Psoas muscle (tissue), 8 donors: Measurements from ENCODE around the gene EBLN2. TPM values are rescaled to one million over a fixed set of nuclear protein-coding genes. Genes with fewer than 3 reads are reported as not detected.
"Not testable (repeated sequence)": the region's sequence is repeated elsewhere in the genome, so short reads cannot be mapped to it uniquely, and the experiment has no call there.

Experiments used
- ATAC-seq, 4 donors: fragments of 200-7000 bp; cut with Tn5 transposase; one replicate each; pipeline ENCODE4 v1.9.1; 2020; ENCODE audit warnings: moderate library complexity in 3 of 4, mild to moderate bottlenecking in 2 of 4
- DNase-seq, 2 donors: peaks; one replicate each; pipeline ENCODE4 v3.0.0-alpha.2; 2020
- H3K27ac ChIP-seq: fragments of 200-600 bp; one replicate; pipeline ENCODE4 v1.8.0; 2022
- H3K27me3 ChIP-seq, 3 donors: fragments of 200-600 bp in 1 of 3; one replicate each; pipeline versions ENCODE4 v1.6.1 to v1.8.0; 2013 to 2022; ENCODE audit warnings: low read length in 2 of 3, mild to moderate bottlenecking in 2 of 3, moderate library complexity in 1 of 3; ENCODE audit not compliant: insufficient read depth in 3 of 3
- H3K36me3 ChIP-seq, 2 donors: fragments of 200-600 bp in 1 of 2; one replicate each; pipeline versions ENCODE4 v1.6.1 to v1.8.0; 2013 to 2022; ENCODE audit warnings: low read depth in 1 of 2, mild to moderate bottlenecking in 1 of 2, moderate library complexity in 1 of 2; ENCODE audit not compliant: insufficient read depth in 1 of 2
- H3K4me1 ChIP-seq: fragments of 200-600 bp; one replicate; pipeline ENCODE4 v1.8.0; 2022
- H3K4me3 ChIP-seq: fragments of 200-600 bp; one replicate; pipeline ENCODE4 v1.8.0; 2022; ENCODE audit warnings: mild to moderate bottlenecking
- H3K9me3 ChIP-seq: fragments of 200-600 bp; one replicate; pipeline ENCODE4 v1.8.0; 2022
- CTCF ChIP-seq: fragments of 200-600 bp; IDR thresholded peaks from one replicate; pipeline ENCODE4 v1.8.0; 2022; ENCODE audit warnings: antibody characterized with exemption
- WGBS, 3 donors: extraction: QIAGEN DNeasy Blood & Tissue Kit; methylation state at CpG; one replicate each; pipeline versions ENCODE4 v1.1.6 to v1.1.7; 2013; 5-methylcytosine and 5-hydroxymethylcytosine counted together
- intact Hi-C, 2 donors: fragments of 100-400 bp; cut with DNase I; formaldehyde crosslinking; loops; one replicate each; pipeline versions ENCODE4 v1.11.0 to v1.14.2; 2022
- polyA plus RNA-seq, 3 donors: library from polyadenylated mRNA; stranded (reverse); fragments of 200-250 nt; gene quantifications; one replicate each; pipeline ENCODE4 v1.2.3, GENCODE V29; 2013
- total RNA-seq, 4 donors: library from RNA; stranded (reverse); fragmentation: NEBNext Ultra II Directional in 2 of 4; extraction: Animal tissue kit (Norgen Biotek cat#: 25700) in 2 of 4; gene quantifications; one replicate each; pipeline versions ENCODE4 v1.2.1 to v1.2.4, GENCODE V29; 2021 to 2023
- donor health status: healthy with polysubstance abuse.
- donor health status: DM: no; HTN: no; CAD: no; lungs with moderate emphysema.
- donor health status: Bipolar disorder and iron deficiency.
- donor health status: healthy.
- donor health status: DM: yes; HTN: yes; CAD: no.
- donor health status: DM: no; HTN: no; CAD: no.
- donor health status: DM: no; HTN: no; CAD: no.
- donor health status: DM: yes; HTN: yes; CAD: no.

EBLN2 gene
- total and polyA plus RNA-seq, 7 donors, result 0.08 to 1.4 (median 0.54) TPM

- Histone ChIP-seq H3K27me3 (no peaks in the 10 kb centered on the region), H3K9me3 (no peaks in the 10 kb centered on the region), H3K4me1 (peaks cover 11% of the 10 kb centered on the region), H3K27ac (no peak overlapping the region), H3K36me3 (peaks cover 0 to 53% of the 10 kb centered on the region in 2 donors), H3K4me3 (no peak overlapping the region)
- DNase-seq (no peak), ATAC-seq (no peak)
- WGBS, 3 donors, result 88 to 91% (median 90%) methylated on average over 1 of the region's 1 CpG
- intact Hi-C loops, result loop anchor here in 1 of 2 donors (5.0 kb wide), 1 partner anchor 123 kb away; no protein-coding TSS in a partner anchor
- TF ChIP-seq CTCF, result no peak
Measured at GRCh38 chr3:73060302-73060723, 1.1 kb upstream of the EBLN2 start.

DNA sequence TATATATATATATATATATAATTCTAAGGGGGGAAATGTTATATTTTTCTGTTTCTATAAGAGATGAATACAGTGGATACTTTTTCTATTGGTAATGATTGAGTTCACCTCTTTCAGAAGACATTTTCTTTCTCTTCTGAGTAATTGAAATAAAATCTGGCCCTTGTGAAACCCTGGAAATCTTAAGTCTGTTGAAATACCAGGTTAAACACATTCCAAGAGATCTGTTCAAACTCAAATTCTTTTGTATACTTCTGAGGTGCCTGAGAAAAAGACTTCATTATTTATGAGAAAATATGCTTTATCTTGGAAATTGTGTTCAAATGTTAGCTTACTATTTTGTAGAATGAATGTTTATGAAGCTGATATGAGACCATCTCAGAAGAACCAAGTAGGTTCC, 4.8 kb downstream of the EBLN2 start:
- peaks cover 13% of the 10 kb centered on the region for H3K4me1 ChIP-seq
- DNase-seq, H3K27me3 ChIP-seq, H3K27ac ChIP-seq, H3K9me3 ChIP-seq, intact Hi-C loops, ATAC-seq, H3K4me3 ChIP-seq: not testable (repeated sequence)
- H3K36me3 ChIP-seq, result peaks cover 0 to 62% of the 10 kb centered on the region in 2 donors

- WGBS, 3 donors, result 29 to 65% (median 47%) methylated on average over 3 of the region's 3 CpGs
- H3K4me3 ChIP-seq, result no peak overlapping the region
- DNase-seq, result no peak
- no peak for ATAC-seq
- peaks cover 0 to 40% of the 10 kb centered on the region in 2 donors for H3K36me3 ChIP-seq
- H3K9me3 ChIP-seq, result no peaks in the 10 kb centered on the region
- no peak for TF ChIP-seq CTCF
- no peak overlapping the region for H3K27ac ChIP-seq
- no peaks in the 10 kb centered on the region for H3K27me3 ChIP-seq
- H3K4me1 ChIP-seq, result peaks cover 16% of the 10 kb centered on the region
- intact Hi-C loops, result no loop called here
Measured at GRCh38 chr3:73068419-73068818, 7.0 kb downstream of the EBLN2 start.

- Histone ChIP-seq H3K36me3 (peaks cover 0 to 32% of the 10 kb centered on the region in 2 donors), H3K4me3 (no peak overlapping the region), H3K4me1 (peaks cover 11% of the 10 kb centered on the region), H3K27me3 (no peaks in the 10 kb centered on the region), H3K27ac (no peak overlapping the region), H3K9me3 (no peaks in the 10 kb centered on the region)
- DNase-seq, result no peak
- no peak for TF ChIP-seq CTCF
- intact Hi-C loops, result no loop called here
- whole genome bisulfite sequencing, 3 donors, result 91 to 97% (median 94%) methylated on average over 5 of the region's 5 CpGs
- no peak for ATAC-seq
Measured at GRCh38 chr3:73069187-73069586, 7.7 kb downstream of the EBLN2 start.

DNA sequence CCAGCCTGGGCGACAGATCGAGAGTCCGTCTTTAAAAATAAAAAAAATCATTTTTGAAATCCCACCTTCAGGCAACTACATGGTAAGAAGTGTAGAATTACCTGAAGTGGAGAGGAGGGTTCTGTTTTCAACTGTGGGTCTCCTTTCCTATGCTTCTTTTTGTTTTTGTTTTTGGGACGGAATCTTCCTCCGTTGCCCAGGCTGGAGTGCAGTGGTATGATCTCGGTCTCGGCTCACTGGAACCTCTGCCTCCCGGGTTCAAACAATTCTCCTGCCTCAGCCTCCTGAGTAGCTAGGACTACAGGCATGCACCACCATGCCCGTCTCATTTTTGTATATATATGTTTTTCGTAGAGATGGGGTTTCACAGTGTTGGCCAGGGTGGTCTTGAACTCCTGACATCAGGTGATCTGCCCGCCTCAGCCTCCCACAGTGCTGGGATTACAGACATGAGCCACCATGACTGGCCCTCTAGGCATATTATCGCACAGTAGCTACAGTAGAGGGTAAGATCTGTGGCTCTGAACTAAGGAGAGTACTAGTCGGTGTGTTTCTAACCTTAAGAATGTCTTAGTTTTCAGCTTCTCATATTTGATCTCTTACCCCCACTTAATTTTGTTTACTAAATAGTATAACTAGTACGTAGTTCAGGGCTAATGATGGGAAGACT, 8.5 kb downstream of the EBLN2 start:
- Histone ChIP-seq H3K27me3 (no peaks in the 10 kb centered on the region), H3K9me3 (no peaks in the 10 kb centered on the region), H3K27ac (no peak overlapping the region), H3K4me1 (peaks cover 11% of the 10 kb centered on the region), H3K4me3 (no peak overlapping the region), H3K36me3 (peaks cover 0 to 25% of the 10 kb centered on the region in 2 donors)
- WGBS, 3 donors, result 85 to 92% (median 89%) methylated on average over 14 of the region's 14 CpGs
- DNase-seq (no peak), ATAC-seq (peak in 1 of 4 donors; percentile 24)
- intact Hi-C loops, result no loop called here
- no peak for TF ChIP-seq CTCF
